Measurements from ENCODE around the gene SERPINB2.

DNA sequence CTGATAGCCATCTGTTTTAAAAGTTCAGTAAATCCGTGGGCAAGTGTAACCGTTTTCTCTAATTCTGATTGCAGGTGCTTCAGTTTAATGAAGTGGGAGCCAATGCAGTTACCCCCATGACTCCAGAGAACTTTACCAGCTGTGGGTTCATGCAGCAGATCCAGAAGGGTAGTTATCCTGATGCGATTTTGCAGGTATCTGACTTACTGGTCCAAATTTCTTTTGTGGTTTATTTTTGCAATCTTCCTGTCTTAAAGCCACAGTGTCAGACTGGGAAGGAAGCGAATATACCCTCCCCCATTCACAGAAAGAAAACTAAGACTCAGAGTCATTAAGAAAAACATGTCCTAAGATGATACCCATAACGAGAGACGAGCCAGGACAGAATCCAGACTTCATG is 7.7 kb downstream of the SERPINB2 start:
- TF ChIP-seq POLR2A (IDR thresholded peaks at IDR 0.05) (no peak), CTCF (IDR thresholded peaks at IDR 0.05) (no peak)

All from sigmoid colon (tissue), 3 donors.